B cell (primary cell): ENCODE data around the gene CEP112.

Experiments used
- EZH2 ChIP-seq: IDR thresholded peaks from 2 replicates; pipeline ENCODE4 v1.6.1; 2012; ENCODE audit warnings: borderline replicate concordance, low read depth, mild to moderate bottlenecking, moderate library complexity, low read length; ENCODE audit not compliant: insufficient read depth, poor library complexity, severe bottlenecking
- TF ChIP-seq, protein P1 (sequence below): fragments of 200-600 bp; IDR thresholded peaks from one replicate; pipeline ENCODE4 v1.8.0; 2022; ENCODE audit warnings: antibody characterized with exemption, mild to moderate bottlenecking

DNA sequence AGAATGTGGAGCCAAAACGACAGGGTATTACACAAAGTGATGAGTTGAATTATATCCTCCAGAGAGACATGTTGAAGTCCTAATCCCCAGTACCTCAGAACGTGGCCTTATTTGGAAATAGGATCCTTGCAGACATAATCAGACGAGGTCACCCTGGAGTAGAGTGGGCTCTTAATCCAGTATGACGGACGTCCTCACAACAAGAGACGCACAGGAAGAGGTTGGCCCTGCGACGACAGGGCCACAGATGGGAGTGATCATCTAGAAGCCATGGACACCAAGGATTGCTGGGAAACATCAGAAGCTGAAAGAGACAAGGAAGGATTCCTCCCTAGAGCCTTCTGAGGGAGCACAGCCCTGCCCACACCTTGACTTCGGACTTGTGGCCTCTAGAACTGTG is 488.0 kb downstream of the CEP112 start:
- TF ChIP-seq, protein P1, sequence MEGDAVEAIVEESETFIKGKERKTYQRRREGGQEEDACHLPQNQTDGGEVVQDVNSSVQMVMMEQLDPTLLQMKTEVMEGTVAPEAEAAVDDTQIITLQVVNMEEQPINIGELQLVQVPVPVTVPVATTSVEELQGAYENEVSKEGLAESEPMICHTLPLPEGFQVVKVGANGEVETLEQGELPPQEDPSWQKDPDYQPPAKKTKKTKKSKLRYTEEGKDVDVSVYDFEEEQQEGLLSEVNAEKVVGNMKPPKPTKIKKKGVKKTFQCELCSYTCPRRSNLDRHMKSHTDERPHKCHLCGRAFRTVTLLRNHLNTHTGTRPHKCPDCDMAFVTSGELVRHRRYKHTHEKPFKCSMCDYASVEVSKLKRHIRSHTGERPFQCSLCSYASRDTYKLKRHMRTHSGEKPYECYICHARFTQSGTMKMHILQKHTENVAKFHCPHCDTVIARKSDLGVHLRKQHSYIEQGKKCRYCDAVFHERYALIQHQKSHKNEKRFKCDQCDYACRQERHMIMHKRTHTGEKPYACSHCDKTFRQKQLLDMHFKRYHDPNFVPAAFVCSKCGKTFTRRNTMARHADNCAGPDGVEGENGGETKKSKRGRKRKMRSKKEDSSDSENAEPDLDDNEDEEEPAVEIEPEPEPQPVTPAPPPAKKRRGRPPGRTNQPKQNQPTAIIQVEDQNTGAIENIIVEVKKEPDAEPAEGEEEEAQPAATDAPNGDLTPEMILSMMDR = no peak
- no peak for TF ChIP-seq EZH2
